ENCODE results near the gene ACADVL.

Gene ACADVL

DNA sequence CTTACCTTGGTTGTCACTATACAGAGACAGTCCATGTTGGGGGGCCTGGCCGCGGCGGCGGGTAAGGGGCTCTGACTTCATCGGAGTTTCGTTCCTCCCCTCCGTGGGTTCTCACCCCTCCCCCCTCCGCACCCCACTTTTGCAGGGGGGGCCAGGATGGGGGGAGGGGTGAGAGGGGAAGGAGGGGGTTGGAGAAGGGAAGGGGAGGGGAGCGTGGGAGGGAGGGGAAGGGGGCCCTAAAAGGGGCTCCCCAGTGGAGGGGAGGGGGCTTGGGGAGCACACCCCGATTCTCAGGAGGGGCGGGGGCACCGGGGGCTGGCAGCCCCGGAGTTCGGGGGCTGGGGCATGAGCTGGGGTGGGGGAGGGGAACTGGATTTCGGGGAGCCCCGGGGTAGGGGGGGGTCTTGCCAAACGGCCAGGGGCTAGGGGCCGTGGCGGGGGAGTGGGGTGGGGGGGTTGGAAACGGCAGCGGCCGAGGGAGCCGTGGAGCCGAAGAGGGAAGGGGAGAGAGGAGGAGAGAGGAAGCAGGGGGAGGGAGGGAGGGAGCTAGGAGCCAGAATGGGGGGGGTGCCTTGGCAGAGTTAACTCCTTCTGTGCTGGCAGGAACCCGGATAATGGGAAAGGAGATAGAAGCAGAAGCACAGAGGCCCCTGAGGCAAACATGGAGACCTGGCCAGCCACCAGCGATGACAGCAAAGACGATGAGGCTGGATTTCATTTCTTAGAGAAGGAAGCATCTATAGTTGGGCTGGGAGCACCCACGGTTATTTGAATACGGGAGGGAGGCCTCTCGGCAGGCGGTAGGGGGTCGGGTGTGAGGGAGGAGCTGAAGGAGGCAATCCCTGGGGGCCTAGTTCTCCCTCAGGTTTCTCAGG, 2.4 kb upstream of the ACADVL start:
- FAIRE-seq, result no peak

DNA sequence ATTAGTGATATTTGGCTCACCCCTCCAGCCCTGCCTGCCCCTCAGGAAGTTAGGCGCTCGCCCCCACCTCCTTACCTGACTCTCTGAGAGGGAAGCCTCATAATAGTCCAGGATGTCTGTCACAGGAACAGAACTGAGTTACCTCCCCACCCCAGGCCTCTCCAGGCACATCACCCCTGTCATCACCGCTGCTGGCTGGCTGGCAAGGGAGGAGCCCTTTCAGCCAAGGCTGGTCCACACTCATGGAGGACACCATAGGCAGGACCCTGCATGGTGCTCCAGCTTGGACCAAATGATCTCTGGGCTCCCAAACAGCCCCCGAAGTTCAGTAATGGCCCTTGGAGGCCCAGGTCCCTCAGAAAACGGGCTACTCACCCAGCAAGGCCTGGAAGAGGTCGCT, 1.6 kb upstream of the ACADVL start:
- no peak for FAIRE-seq

DNA sequence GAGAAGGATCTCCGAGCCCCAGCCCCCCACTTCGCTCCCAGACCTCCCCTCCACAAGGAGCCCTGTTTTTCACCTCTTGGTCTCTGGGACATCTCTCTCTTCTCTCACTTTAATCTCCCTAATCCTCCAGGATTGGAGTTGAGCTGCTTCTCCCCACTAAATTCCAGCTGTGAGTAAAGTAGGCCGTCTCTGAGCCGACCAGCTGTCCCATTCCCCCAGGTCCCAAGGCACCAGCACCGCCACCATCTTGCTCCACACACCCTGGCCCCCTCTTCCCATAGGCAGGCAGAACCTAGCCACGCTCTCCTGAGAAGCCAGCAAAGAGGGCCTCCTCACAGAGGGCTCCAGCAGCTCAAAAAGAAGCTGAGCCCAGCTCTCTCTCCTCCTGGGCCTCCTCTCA, 980 bp upstream of the ACADVL start:
- FAIRE-seq, result no peak

DNA sequence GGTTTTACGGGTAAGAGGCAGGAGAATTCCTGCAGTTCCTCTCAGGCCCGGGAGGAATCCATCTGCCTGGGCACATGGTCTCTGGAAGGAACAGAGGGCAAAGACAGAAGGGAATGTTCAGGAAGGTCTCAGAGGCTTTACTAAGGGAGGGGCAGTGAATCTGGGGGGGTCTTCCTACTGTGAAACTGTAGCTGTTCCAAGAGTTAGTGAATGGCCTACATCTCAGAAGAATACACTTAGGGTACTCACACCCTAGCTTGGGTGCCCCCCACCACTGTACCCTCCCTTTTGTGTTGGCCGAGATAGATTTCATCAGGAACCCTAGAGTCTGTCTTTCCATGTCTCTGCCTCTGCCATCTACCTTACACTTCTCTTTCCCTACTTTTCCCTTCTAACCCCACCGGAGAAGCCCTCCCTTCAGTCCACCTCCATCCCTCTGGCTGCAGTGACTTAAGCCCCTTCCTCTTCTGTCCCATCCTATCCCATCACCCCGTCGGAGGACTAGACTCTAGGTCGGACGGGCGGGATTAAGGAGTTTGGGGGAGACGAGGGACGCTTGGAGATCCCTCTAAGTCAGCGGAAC, 418 bp upstream of the ACADVL start:
- FAIRE-seq, result no peak

DNA sequence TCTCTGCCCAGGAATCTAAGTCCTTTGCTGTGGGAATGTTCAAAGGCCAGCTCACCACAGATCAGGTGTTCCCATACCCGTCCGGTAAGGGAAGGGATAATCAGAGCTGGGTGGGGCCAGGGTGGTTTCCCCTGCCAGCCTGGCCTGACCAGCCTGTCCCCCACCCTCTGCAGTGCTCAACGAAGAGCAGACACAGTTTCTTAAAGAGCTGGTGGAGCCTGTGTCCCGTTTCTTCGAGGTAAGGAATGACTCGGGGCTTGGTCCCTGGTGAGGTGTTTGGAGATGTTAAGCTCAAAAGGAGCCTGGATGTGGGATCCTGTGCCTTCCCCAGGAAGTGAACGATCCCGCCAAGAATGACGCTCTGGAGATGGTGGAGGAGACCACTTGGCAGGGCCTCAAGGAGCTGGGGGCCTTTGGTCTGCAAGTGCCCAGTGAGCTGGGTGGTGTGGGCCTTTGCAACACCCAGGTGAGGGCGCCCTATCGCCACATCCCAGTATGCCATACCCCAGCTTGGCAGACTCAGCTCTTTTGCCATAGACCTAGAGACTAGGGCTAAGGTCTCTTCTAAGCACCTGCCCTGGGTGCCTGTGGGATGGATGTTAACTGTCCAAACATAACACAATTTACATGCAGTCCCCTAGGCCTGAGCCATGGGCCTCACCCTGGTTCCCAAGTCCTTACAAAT, 997 bp downstream of the ACADVL start:
- no peak for FAIRE-seq

DNA sequence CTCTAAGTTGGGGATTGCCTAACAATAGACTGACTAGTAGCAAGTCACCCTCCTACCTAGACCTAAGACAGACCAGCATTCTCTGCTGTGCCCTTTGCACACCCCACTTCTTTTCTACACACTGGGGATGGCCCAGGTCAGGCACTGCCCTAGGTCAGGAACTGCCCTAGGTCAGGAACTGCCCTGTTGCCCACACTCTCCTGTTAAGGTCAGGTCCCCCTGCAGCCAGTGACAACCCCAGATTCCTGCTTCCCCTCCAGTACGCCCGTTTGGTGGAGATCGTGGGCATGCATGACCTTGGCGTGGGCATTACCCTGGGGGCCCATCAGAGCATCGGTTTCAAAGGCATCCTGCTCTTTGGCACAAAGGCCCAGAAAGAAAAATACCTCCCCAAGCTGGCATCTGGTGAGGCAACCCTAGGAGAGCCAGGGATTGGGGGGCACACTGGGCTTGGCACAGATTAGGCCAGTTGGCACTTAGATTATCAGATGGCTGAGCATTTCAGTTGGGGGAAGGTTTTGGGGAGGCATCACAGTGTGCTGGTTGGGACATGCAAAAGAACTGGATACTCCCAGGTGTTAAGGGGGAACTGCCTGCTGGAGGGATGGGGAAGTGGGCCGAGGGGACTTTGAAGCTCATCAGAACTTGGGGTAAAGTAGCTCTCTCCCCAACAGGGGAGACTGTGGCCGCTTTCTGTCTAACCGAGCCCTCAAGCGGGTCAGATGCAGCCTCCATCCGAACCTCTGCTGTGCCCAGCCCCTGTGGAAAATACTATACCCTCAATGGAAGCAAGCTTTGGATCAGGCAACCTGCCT, 1.7 kb downstream of the ACADVL start:
- no peak for FAIRE-seq

DNA sequence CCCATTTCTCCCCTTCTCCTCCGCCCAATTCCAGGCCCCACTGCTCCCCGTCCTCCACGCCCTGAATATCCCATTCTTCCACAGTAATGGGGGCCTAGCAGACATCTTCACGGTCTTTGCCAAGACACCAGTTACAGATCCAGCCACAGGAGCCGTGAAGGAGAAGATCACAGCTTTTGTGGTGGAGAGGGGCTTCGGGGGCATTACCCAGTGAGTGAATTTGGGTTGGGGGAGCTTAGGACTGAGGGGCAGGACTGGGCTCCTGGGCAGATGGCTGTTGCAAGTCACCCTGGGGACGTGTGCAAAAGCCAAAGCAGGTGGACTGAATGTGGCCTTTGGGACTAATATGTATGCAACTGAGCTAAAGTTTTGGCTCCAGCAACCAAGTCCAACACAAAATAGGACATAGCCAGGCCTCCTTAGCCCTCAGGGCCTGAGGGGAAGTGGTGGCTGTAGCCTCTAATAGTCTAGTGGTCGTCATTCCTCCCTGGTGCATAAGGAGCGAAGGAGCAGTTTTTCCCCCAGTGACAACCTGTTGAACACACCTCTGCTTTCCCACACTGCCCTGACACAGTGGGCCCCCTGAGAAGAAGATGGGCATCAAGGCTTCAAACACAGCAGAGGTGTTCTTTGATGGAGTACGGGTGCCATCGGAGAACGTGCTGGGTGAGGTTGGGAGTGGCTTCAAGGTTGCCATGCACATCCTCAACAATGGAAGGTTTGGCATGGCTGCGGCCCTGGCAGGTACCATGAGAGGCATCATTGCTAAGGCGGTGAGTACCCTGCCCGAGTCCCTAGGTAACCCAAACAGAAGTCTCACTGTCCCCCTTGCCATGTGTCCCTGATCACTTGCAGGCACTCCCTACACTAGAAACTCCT, 2.6 kb downstream of the ACADVL start:
- no peak for FAIRE-seq

DNA sequence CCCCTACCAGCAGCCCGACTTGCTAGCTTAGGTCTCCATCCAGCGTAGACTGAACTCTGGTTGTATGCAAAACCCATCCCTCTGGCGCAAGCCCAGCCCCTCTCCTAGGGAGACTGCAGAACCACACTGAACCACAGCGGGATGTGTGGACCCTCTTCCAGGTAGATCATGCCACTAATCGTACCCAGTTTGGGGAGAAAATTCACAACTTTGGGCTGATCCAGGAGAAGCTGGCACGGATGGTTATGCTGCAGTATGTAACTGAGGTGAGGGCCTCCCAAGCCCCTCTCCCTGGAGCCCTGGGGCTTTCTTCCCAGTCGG, 3.2 kb downstream of the ACADVL start:
- no peak for FAIRE-seq

DNA sequence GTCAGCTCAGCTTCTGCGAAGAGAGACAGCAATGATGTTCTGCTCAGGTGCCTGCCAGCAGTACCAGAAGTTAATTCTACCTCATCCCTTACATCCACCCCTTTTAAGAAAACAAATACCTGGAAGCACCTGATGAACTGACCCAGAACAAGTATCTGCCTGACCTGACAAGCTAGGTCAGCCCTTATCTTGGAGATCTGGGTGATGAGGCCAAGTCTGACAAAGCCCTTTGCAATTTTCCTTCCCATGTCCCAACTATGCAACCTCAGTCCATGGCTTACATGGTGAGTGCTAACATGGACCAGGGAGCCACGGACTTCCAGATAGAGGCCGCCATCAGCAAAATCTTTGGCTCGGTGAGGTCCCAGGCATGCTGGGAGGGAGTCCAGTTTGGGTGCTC, 3.6 kb downstream of the ACADVL start:
- no peak for FAIRE-seq

DNA sequence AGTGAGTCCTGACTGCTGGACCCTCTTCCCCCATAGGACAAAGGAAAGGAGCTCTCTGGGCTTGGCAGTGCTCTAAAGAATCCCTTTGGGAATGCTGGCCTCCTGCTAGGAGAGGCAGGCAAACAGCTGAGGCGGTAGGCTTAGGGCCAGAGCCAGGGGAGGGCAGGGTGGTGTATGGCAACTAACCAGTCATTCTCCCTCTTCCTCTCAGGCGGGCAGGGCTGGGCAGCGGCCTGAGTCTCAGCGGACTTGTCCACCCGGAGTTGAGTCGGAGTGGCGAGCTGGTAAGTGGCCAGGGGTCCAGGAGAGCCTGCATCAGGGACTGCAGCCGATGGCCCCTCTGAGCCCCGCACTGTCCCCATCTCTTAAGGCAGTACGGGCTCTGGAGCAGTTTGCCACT, 4.4 kb downstream of the ACADVL start:
- no peak for FAIRE-seq

DNA sequence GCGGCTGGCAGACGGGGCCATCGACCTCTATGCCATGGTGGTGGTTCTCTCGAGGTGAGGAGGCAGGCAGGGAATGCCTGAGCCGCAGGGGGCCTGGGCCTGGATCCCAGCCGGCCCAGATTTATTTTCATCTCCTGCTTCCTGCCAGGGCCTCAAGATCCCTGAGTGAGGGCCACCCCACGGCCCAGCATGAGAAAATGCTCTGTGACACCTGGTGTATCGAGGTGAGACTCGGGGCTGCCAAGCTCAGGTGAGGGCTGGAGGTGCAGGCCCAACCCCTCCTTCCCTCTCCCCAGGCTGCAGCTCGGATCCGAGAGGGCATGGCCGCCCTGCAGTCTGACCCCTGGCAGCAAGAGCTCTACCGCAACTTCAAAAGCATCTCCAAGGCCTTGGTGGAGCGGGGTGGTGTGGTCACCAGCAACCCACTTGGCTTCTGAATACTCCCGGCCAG, 4.9 kb downstream of the ACADVL start:
- no peak for FAIRE-seq

DNA sequence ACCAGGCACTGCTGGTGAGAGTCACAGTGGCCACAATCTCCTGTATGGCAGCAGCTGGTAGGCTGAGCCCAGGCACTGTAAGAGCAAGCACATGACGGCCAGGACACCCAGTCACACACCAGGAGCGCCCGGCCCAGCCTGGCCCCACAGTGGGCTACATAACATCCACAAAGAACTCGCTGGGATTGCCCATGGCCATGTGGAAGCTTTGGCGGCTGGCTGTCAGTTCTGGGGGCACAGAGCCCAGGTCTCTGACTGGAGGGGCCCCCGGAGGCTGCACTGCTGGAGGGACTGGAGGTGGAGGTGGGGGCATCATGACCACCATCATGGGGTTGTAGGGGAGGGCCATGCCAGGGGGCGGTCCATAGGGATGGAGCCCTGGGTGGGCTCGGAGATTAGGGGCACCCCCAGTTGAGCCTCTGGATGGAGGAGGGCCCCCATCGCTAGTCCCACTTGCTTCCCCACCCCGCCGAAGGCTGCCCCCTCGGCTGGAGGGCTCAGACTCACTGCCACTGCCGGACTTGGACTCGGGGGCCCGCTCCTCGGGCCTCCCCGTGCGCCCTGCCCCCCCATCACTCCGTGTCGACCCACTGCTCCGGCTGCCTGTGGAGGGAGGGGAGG, 6.1 kb downstream of the ACADVL start:
- FAIRE-seq, result no peak

DNA sequence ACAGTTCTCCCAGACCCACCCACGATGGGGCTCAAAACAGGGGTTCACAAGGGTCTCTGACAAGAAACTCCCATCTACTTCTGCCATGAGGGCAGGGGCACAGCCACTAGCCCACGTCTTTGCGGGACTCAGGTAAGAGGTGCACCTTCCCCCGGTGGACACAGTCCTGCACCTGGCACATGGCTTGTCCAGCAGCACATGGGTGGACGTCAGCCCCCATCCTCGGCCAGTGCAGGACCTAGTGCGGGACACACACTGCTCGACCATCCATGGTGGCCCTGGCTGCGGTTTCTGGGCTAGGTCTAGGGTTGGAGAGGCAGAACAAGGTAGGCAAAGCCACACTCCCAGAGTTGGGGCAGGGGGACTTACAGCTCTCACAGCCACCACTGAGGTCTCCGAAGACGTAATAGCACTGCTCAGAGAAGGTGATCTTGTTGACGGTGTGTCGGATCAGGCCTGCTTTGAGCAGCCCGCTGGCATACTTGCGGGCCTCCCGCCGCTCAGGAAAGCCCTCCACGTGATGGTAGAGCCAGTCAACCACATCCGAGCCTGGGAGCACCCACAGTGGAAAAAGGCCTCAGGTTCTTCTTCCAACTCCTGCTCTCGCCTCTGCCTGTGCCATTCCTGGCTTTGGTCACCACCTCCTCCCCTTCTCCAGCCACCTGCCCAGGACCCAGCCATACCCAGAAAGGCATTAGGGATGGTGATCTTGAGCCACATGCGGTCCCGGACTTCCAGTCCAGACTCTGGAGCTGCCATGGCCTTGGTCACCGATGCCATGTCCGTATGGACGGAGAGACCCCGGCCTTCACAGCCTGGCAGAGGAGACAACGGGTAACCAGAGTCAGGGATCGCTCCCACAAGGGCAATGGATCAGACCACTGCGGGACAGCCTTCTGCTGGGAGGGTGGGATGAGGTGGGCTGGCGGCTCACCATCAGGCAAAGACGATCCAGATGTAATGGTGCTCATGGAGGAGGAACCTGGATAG, 7.3 kb downstream of the ACADVL start:
- no peak for FAIRE-seq

DNA sequence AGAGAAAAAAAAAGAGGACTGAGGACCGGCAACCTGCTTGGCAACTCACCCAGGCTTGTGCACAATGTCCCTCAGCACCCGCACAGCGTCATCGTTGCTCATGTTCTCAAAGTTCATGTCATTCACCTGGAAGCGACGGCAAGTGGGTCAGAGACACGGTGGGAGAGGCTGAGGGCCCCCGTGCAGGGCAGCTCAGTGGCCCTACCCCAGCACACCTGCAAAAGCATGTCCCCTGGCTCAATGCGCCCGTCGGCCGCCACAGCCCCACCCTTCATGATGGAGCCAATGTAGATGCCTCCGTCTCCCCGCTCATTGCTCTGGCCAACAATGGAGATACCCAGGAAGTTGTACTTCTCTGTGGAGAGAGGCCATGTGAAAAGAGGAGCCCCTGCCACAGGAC, 9.2 kb downstream of the ACADVL start:
- no peak for FAIRE-seq

DNA sequence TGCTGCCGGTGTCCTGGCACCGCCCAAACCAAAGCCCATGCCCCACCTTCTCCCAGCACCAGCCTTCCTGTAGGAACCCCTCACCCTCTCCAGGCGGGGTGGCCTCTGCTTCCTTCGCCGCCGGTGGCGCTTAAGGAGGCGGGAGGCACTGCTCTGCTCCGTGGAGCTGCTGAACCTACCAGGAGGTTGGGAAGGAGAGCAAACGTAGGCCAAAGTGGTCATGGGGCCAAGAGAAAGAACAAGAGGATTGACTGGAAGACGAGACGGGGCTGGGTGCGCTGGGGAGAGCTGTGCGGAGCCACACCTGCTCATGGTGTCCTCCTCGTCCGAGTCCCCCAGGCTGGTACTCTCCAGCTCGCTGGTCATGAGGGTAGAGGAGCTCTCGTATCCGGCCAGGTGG, 9.8 kb downstream of the ACADVL start:
- no peak for FAIRE-seq

DNA sequence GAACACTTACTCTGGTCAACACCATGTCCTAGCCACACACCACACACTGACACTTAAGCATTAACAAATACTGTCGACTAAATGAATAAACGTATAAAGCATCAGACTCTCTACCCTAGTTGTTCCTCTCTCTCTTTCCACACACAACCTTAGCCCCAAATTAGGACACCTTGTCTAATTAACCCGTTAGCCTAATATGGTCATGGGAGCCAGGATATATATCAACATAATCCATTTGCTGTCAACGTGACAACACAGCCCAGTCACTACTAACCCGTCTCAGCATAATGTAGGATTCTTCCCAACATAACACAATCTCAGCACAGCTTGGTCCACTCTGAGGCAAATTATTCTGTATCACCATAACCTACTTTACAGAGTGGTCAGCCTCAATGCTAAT, 12.4 kb downstream of the ACADVL start:
- FAIRE-seq, result no peak

DNA sequence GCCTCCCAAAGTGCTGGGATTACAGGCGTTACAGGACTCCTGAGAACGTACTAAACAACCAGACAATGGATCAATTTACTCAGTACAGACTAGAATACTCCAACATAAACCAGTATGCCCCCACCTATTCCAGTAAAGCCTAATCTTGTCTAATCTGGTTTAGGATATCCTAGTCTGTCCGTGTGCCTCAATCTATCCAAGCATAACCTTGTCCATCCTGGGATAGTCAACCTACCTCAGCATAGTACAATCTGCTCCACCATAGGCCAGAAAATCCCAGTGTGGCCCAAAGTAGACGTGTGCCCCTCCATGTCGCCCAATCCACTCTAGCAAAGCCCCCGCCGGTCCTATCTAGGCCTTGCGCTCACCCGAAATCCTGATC, 14.0 kb downstream of the ACADVL start:
- no peak for FAIRE-seq

DNA sequence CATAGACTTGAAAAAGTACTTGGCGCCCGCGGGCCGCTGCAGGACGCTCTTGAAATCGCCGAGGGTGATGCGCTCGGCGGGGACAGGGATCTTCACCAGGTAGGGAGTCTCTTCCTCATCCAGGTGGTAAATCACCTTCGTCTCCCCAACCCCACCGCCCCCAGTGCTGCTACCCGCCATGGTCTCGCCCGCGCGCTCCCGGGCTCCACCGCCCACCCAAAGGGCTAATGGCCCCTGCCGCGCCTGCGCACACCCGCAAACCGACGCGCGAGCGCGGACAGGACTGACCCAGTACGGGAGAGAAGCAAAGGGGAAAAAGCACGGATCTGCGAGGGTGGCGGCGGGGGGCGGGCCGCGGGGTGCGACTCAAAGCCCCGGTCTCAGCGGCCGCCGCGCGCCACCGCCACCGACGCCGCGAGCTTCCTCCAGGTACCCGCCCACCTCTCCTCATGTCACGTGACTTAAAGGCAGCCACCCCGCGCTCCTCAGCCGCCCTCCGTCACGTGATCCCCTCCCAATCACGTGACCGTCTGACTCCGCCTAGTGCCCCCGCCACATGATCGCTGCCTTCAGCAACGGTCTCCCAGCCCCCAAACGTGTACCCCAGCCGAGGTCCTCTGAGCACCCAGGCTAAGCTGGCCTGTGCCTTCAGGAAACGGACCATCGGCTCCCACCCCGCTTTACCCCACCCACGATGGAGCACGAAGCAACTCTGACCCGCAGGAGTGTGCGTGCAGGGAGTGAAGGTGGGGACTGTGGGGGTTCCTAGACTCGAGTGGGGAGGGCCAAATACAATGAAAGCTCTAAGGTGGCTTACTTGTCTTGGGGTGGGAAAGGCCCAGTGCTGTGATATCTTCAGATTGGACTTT, 14.6 kb downstream of the ACADVL start, which contains the start of gene DVL2:
Gene DVL2 (minus strand): TSS at position 435 of the 869 bp plus-strand sequence. CDS start 255 bp downstream, at position 180.
- no peak for FAIRE-seq
